SW480 (cell line): ENCODE data around the gene KLK13.

Experiments
- DNase-seq: peaks from one replicate; pipeline ENCODE4 v3.0.0-alpha.2; 2016; ENCODE audit warnings: low spot score

KLK13 gene

DNA sequence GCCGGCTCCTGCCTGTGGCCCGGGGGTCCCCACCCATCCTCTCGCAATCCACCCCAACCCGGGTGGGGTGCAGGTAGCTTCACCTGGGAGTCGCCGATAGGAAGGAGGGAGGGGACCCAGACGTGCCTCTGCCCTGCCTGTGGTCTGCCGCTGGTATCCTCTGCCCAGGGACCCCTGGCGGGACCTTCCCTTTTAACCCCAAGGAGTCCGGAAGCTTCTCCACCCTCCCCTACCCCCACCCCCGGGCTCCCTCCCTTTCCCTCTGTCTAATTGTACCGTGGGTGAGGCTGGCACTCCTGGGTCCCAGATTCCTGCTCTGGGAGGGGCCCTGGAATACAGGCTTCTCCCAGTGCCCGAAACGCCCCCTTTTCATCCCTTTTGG is 45.4 kb downstream of the KLK13 start, which contains the start of gene KLK10:
KLK10 (minus strand) TSS at position 166 of the 382 bp plus-strand sequence. CDS start 579 bp downstream, outside the sequence.
- DNase-seq, result no peak

- no peak for DNase-seq
Observed at GRCh38 chr19:51018745-51019543, 45.9 kb downstream of the KLK13 start.

DNA sequence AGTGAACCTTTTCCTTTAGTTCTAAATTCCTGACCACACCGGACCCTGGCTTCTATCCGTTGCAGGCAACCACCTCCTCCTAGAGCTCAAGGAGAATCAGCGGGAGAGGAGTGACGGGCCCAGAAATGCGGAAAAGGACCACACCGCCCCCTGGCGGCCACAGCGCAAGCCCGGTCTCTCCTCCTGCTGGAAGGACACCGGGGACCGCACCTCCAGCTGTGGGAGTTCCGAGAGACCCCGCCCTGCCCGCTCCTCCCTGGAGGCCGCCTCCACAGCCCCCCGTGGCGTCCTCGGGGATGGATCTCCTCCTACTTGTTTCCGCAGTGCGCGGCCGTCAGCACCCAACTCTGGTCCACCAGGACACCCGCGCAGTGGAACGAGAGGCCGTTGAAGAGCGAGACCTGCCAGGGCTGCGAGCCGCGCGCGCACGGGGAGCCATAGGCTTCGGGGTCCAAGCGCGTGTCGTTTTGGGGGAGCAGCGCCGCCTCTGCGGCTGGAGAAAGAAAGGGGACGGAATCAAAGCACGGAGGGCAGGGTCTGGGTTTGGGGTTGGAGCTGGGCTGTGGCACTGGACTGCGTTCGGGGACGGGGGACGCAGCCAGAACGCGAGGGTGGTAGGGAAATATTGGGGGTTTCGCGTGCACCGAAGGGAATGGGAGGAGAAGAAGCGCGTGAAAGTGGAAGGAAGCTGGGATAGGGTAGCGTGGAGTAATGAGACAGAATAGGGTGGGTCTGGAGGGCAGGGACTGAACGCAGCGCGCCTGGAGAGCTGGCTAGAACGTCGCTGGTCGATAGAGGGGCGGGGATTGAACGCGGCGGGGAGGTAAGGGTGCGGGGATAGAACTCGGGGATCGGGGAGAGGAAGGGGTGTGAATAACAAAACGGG is 47.9 kb downstream of the KLK13 start:
- peak; percentile 90 for DNase-seq

- DNase-seq, result no peak
Observed at GRCh38 chr19:51015691-51016267, 49.1 kb downstream of the KLK13 start.

DNA sequence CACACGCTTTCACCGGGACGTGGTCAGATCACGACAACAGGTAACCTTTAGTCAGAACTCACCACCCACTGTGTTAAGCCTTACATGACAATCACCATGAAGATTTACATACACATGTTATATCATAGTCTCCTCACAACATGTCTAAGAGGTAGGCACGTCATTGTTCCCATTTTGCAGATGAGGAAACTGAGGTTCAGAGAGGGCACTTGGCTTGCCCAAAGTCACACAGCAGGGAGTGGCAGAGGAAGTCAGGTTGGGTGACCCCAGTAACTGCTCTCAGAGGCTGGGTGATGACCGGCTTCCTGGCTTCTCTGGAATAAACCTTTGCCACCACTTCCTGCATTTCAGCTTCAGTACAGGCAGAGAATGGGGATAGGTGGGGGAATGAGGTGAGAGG is 50.6 kb downstream of the KLK13 start:
- no peak for DNase-seq

GRCh38 chr19:51012661-51013190 is 52.2 kb downstream of the KLK13 start:
- no peak for DNase-seq

- DNase-seq, result no peak
Observed at GRCh38 chr19:51010066-51010795, 54.7 kb downstream of the KLK13 start.

GRCh38 chr19:51009061-51009891 is 55.6 kb downstream of the KLK13 start:
- DNase-seq, result no peak

GRCh38 chr19:51007488-51007887 is 57.4 kb downstream of the KLK13 start:
- DNase-seq, result no peak

- DNase-seq, result no peak
Observed at GRCh38 chr19:51006406-51006805, 58.5 kb downstream of the KLK13 start.
